Activated CD8-positive, alpha-beta memory T cell treated with anti-CD3 and anti-CD28 coated beads for 36 hours (primary cell): ENCODE measurements around the gene SUSD3. TPM values are rescaled to one million over a fixed set of nuclear protein-coding genes. Genes with fewer than 3 reads are reported as not detected.

Experiments
- CTCF ChIA-PET: fragments of 350-600 bp; sonication (Branson Sonifier 250); formaldehyde crosslinking; loops from one replicate; lab custom pipeline; 2021; ENCODE audit warnings: antibody characterized with exemption; lab: Charles Lee
- POLR2A ChIA-PET: fragments of 350-600 bp; sonication (Branson Sonifier 250); formaldehyde crosslinking; loops from one replicate; lab custom pipeline; 2021; ENCODE audit warnings: antibody characterized with exemption; lab: Charles Lee
- total RNA-seq, 2 experiments: library from RNA; stranded (reverse); gene quantifications; one replicate each; pipeline ENCODE4 v1.2.3, GENCODE V29; 2021

The SUSD3 gene
- total RNA-seq, 2 experiments from 2014 or later = 15.4 to 15.7 TPM

DNA sequence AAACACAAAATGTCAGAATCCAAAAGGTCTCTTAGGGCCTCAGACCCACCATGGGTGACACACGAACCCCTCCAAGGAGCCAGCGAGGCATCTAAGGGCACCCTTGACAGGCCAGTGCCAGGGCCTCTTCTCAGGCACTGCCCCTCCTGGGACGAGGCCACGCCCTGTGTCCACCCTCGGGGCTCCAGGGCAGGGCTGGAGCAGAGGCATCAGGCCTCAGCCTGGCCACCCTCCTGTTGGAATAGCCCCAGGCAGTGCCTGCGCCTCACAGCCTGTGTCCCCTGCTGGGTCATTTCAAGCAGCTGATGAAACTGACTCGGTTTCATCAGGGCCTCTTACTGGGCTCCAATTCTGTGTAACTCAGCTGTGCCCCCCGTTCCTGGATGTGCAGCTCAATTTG lies 32.8 kb upstream of the SUSD3 start:
- CTCF ChIA-PET = interaction anchor here (0.5 to 2.4 kb wide), 3 partner anchors 9 to 83 kb away, joined by 3 to 6 read pairs (median 4); no protein-coding TSS in a partner anchor
- POLR2A ChIA-PET = interaction anchor here (0.5 to 1.1 kb wide), 2 partner anchors 71 to 1147 kb away, joined by 3 to 4 read pairs; partner anchors contain the start of gene CARD19

- POLR2A ChIA-PET = no interaction called here
- CTCF ChIA-PET = interaction anchor here (2.4 kb wide), 1 partner anchor 24 kb away, joined by 6 read pairs; no protein-coding TSS in a partner anchor
Measured at GRCh38 chr9:93026640-93027039, 31.9 kb upstream of the SUSD3 start.

- POLR2A ChIA-PET = interaction anchor here (0.7 to 0.8 kb wide), 3 partner anchors 10 to 106 kb away, joined by 3 read pairs; partner anchors contain the start of gene NINJ1
- CTCF ChIA-PET = interaction anchor here (1.9 kb wide), 1 partner anchor 25 kb away, joined by 7 read pairs; no protein-coding TSS in a partner anchor
Measured at GRCh38 chr9:93027750-93028149, 30.8 kb upstream of the SUSD3 start.

DNA sequence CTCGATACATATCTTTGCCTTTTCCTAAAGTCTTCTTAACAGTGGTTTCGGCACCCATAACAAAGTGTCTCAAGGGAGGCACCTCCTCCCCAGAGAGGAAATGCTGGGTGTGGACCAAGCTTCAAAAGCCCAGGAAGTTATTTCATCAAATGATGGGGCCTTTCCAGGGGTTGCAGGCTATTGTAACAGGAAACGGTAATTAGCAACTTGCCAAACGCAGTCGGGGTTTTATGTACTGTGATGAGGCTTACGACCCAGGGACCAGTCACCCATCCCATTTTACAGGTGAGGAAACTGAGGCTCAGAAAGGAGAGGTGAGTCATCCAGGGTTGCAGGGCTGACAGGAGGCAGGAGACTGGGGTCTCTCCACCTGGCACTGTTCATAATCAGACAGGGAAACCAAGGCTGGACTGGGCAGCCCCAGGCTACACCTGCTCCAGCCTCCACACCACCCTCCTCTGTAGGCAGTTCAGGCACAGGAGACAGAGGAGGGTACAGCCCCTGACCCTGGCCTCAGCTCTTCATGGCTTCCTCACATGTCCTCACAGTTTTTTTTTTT lies 30.0 kb upstream of the SUSD3 start:
- CTCF ChIA-PET = interaction anchor here (0.6 to 1.9 kb wide), 5 partner anchors 23 to 421 kb away, joined by 3 to 7 read pairs (median 4); no protein-coding TSS in a partner anchor

DNA sequence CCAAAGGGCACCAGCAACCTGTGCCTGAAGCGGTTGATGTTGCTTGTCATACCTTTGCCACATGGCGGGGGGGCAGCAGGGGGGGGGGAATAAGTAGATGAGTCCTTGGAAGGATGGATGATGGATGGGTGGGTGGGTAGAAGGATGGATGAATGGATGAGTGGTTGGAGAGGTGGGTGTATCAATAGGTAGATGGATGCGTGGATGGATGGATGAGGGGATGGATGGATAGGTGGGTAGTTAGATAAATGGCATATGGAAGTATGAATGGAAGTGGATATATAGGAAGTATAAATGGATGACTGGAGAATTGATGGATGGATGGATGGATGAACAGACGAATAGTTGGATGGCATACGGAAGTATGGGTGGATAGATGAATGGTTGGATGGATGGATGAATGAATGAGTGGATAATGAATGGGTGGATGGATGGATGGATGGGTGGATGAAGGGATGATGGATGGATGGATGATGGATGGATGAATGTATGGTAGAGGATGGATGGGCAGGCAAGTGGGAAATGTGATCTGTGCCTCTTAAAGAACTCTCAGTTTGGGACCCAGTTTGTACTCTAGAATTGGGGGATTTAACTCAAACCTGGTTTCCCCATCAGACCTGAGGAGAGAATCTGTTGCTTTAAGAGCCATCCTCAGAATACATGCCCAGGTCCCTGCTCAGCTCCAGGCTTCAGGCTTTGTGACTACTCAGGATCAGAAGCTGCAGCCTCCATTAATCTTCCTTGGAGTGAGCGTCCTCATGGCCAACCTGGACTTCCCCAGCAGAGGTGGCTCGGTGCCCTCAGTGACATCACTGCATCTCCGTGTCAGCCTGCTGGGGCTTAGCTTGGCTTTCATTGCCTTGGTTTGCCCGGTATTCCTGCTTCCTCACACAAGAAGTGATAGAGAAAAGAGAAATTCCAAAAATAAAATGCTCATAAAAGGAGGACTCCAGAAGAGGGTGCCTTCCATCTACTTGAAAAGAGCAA lies 27.6 kb upstream of the SUSD3 start:
- CTCF ChIA-PET = interaction anchor here (0.7 to 1.3 kb wide), 2 partner anchors 34 to 74 kb away, joined by 3 read pairs; no protein-coding TSS in a partner anchor
- POLR2A ChIA-PET = no interaction called here

More for the DNA sequence above, 30.0 kb upstream of the SUSD3 start:
- POLR2A ChIA-PET = interaction anchor here (0.7 to 0.8 kb wide), 3 partner anchors 9 to 105 kb away, joined by 3 read pairs; partner anchors contain the start of gene NINJ1

- CTCF ChIA-PET = interaction anchor here (0.7 to 1.3 kb wide), 2 partner anchors 33 to 75 kb away, joined by 3 read pairs; no protein-coding TSS in a partner anchor
- POLR2A ChIA-PET = no interaction called here
Measured at GRCh38 chr9:93031629-93032430, 26.7 kb upstream of the SUSD3 start.

DNA sequence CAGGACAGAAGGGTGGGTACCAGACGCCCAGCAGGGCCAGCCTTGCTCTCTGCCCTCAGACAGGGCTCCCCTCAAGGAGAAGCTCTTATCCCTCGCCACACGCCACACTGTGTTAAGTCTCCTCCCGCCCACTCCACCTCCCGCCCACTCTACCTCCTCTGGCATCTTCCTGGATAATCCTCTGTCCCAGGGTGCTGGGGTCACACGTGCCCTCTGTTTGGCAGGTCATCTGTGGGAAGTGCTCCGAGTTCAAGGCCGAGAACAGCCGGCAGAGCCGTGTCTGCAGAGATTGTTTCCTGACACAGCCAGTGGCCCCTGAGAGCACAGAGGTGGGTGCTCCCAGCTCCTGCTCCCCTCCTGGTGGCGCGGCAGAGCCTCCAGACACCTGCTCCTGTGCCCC lies 26.0 kb upstream of the SUSD3 start:
- CTCF ChIA-PET = no interaction called here
- POLR2A ChIA-PET = no interaction called here

DNA sequence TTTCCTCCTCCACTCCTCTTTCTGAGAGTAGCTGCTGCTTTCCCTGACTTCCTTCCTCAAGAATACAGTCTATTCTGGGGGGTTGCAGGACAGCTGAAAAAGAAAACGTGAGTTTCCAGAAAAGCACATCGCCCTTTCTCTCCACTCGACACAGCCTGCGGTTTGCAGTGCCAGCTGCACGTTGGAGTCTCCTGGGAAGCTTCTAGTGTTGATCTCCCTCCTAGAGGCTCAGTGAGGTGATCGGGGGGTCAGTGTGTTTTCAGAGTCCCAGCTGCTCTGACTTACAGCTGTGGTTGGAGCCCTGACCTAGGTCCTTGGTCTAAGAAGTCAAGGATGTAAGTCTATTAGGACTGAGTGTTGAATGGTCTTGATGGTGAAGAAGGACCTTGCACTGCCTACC lies 25.0 kb upstream of the SUSD3 start:
- ChIA-PET POLR2A (no interaction called here), CTCF (interaction anchor here (0.6 kb wide), 1 partner anchor 1812 kb away, joined by 5 read pairs; no protein-coding TSS in a partner anchor)

DNA sequence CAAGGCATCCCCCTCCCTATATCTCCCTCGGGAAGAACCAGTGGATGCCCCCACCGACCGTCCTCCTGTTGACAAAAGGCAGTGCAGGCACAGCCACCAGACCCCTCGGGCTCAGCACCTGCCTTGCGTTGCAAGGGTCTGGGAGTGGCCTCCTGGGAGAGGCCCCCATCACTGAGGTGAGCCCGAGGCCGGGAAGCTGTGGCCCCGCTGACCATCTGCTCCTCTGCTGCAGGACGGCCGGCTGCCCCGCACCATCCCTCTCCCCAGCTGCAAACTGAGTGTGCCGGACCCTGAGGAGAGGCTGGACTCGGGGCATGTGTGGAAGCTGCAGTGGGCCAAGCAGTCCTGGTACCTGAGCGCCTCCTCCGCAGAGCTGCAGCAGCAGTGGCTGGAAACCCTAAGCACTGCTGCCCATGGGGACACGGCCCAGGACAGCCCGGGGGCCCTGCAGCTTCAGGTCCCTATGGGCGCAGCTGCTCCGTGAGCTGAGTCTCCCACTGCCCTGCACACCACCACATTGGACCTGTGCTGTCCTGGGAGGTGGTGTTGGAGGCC lies 23.3 kb upstream of the SUSD3 start:
- CTCF ChIA-PET = no interaction called here
- POLR2A ChIA-PET = no interaction called here

GRCh38 chr9:93035821-93036351 lies 22.6 kb upstream of the SUSD3 start:
- POLR2A ChIA-PET = no interaction called here
- CTCF ChIA-PET = no interaction called here

DNA sequence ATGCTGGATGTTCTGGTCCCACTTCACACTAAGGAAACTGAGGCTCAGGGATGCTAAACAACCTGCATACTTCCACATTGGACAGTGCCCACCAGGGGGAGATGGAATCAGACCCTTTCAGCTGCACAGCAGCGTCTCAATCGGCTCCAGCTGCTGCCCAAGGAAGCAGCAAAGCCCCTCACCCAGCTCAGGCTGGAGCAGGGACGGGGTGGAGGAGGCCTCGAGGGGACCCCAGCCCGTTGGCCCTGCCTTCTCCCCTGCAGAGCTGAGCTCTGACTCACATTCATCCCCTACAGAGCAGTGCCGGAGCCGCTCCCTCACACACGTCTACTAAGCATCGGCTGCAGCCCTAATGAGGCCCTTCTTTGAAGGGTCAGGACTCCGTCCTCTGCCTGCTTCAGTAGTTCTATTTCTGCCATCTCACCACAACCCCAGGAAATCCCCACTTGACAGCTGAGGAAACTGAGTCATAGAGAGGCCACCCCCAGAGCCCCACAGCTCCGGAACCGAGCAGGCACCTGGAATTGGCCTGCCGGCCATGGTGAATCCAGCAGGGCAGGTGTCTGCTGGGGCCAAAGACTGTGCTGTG lies 21.5 kb upstream of the SUSD3 start:
- CTCF ChIA-PET = interaction anchor here (1.0 to 1.5 kb wide), 3 partner anchors 16 to 33 kb away, joined by 4 to 5 read pairs (median 5); no protein-coding TSS in a partner anchor

GRCh38 chr9:93037476-93037971 lies 21.0 kb upstream of the SUSD3 start:
- CTCF ChIA-PET = interaction anchor here (1.0 to 1.5 kb wide), 3 partner anchors 15 to 34 kb away, joined by 4 to 5 read pairs (median 5); no protein-coding TSS in a partner anchor
- POLR2A ChIA-PET = interaction anchor here (0.6 kb wide), 1 partner anchor 10 kb away, joined by 3 read pairs; no protein-coding TSS in a partner anchor

More for the DNA sequence above, 21.5 kb upstream of the SUSD3 start:
- POLR2A ChIA-PET = interaction anchor here (0.6 kb wide), 1 partner anchor 305 kb away, joined by 3 read pairs; no protein-coding TSS in a partner anchor

GRCh38 chr9:93038918-93039317 lies 19.6 kb upstream of the SUSD3 start:
- ChIA-PET CTCF (interaction anchor here (0.8 kb wide), 1 partner anchor 25 kb away, joined by 3 read pairs; no protein-coding TSS in a partner anchor), POLR2A (no interaction called here)

GRCh38 chr9:93039456-93039855 lies 19.0 kb upstream of the SUSD3 start:
- POLR2A ChIA-PET = no interaction called here

DNA sequence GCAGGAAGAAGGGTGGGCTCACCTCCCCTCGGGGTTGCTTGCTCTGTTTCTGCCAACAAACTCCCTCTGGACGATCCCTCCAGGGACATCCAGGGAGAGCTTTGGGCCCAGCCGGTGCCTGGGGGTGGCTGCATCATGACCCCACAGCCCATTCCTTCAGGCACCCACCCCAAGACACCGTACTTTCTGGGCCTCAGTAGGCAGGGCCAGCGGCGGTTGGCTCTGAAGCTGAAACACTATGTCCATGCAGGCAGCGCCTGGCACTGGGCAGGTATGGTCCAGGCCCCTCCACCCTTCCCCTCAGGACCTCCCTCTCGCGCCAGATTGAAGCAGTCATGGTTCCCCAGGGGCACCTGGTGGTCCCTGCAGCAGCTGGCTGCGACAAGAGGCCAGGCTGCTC lies 18.5 kb upstream of the SUSD3 start:
- POLR2A ChIA-PET = no interaction called here
- CTCF ChIA-PET = interaction anchor here (0.5 to 0.8 kb wide), 2 partner anchors 24 to 59 kb away, joined by 3 read pairs; no protein-coding TSS in a partner anchor

More at GRCh38 chr9:93039456-93039855, 19.0 kb upstream of the SUSD3 start:
- CTCF ChIA-PET = interaction anchor here (0.8 kb wide), 1 partner anchor 25 kb away, joined by 3 read pairs; no protein-coding TSS in a partner anchor

DNA sequence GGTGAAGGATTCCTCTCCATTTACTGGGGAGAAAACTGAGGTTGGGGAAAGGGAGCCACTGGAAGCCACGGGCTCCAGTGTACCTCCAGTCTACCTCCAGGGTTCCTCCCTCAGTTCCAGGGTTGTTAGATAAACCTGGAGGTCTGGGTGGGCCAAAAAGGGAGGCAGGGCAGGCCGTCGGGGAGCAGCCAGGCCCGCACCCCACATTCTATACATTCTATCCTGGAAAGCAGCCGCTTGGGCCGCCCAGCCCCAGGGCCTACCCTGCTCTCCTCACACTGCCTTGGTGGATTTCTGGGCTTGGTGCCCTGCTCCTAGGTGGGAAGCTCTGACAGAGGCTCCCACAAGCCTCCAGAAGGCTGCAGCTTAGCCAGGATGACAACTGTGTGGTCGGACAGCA lies 18.1 kb upstream of the SUSD3 start:
- ChIA-PET CTCF (interaction anchor here (0.5 kb wide), 1 partner anchor 59 kb away, joined by 3 read pairs; no protein-coding TSS in a partner anchor), POLR2A (no interaction called here)
